HG03469 (cell line): Measurements from ENCODE around the gene CFHR4.
A peak's percentile ranks its signal among the peaks of the same experiment; 100 is the strongest.
"Not testable (repeated sequence)": the region's sequence is repeated elsewhere in the genome, so short reads cannot be mapped to it uniquely, and the experiment has no call there.

Source experiments
- ATAC-seq: cut with Tn5 transposase; IDR thresholded peaks from one replicate; pipeline ENCODE4 v1.9.1; 2021; ENCODE audit warnings: mild to moderate bottlenecking, moderate library complexity, moderate number of reproducible peaks; ENCODE audit not compliant: unreplicated experiment

CFHR4 gene

DNA sequence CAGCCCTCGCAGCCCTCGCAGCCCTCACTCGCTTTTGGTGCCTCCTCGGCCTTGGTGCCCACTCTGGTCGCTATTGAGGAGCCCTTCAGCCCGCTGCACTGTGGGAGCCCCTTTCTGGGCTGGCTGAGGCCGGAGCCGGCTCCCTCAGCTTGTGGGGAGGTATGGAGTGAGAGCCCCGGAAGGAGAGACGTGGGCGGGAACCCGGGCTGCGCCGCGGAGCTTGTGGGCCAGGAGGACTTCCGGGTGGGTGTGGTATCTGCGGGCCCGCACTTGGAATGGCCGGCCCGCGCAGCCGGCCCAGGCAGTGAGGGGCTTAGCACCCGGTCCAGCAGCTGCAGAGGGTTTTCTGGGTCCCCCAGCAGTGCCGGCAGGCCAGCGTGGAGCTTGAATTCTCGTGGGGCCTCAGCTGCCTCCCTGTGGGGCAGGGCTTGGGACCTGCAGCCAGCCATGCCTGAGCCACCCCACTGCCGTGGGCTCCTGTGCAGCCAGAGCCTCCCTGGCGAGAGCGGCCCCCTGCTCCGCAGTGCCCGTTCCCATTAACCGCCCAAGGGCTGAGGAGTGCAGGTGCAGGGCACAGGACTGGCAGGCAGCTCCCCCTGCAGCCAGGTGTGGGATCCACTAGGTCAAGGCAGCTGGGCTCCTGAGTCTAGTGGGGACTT is 45.8 kb downstream of the CFHR4 start:
- ATAC-seq = no peak

DNA sequence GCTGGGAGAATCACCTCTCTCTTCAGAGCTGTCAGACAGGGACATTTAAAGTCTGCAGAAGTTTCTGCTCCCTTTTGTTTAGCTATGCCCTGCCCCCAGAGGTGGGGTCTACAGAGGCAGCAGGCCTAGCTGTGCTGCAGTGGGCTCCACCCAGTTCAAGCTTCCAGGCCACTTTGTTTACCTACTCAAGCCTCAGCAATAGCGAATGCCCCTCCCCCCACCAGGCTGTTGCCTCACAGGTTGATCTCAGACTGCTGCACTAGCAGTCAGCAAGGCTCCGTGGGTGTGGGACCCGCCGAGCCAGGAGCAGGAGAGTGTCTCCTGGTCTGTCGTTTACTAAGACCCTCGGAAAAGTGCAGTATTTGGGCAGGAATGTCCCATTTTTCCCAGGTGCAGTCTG is 53.6 kb downstream of the CFHR4 start:
- ATAC-seq = not testable (repeated sequence)

DNA sequence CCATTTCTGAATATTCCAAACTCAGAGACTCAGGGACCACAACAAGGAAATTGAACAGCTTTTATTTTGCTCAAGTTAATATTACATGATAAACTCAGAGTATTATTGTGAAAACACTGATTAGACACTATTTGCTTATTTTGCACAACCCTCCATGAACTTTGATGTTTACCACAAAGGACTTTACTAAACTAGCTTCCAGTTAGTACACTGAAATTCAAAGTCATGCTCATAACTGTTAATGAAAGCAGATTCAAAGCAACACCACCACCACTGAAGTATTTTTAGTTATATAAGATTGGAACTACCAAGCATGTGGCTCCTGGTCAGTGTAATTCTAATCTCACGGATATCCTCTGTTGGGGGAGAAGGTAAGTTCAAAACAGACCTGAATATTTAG is 55.7 kb downstream of the CFHR4 start, which contains the start of gene CFHR2:
Gene CFHR2, plus strand, starts transcription at position 171 of the 400 bp plus-strand sequence. Its CDS starts 143 bp downstream, at position 314.
- not testable (repeated sequence) for ATAC-seq

DNA sequence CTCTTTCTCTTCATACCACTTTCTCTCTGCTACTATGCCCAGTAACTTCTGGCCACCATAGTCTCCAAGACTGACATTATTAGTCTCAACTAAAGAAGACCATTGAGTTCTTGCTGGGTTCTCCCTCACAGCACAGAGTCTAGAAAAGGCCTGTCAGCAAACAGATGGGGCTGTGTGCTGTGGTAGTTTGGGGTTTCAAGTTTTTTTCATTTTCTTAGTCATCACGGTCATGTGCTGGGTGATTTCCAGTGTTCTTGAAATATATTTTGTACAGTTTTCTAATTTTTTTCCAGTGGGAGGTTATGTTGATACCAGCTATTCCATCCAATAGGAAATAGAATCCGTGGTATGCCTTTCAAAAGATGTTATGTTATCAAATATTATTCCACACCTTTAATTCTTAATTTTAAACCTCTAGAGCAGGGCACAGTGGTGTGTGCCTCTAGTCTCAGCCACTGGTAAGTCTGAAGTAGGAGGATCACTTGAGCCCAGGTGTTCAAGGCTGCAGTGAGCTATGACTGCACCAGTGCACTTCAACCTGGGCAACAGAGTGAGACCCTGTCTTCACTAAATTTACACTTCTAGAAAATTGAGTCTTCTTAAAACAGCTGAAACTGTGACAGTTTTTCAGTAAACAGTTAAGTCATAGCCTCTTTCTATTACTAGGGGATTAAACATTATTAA is 64.0 kb downstream of the CFHR4 start:
- peak; percentile 83 for ATAC-seq

DNA sequence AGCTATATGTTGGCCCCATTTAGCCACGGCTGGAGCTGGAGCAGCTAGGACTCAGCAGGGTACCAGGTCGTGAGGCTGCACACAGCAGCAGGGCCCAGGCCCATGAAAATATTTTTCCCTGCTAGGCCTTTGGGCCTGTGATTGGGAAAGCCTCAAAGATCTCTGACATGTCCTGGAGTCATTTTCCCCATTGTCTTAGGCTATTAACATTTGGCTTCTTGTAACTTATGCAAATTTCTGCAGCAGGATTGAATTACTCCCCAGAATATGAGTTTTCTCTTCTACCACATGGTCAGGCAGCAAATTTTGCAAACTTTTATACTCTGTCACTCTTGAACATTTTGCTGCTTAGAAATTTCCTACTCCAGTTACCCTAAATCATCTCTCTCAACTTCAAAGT is 66.9 kb downstream of the CFHR4 start:
- ATAC-seq = no peak

DNA sequence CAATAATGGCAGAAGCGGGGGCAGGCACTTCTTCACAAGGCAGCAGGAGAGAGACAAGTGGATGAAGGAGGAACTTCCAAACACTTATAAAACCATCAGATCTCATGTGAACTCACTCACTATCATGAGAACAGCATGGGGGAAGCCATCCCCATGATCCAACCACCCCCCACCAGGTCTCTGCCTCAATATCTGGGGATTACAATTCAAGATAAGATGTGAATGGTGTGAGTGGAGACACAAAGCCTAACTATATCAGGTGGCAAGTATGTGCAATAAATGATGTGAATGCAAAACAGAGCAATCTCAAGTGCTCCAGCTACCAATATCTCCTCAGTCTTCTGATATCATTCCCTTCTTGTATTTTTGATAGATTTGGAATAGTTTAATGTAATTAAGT is 68.1 kb downstream of the CFHR4 start:
- no peak for ATAC-seq

DNA sequence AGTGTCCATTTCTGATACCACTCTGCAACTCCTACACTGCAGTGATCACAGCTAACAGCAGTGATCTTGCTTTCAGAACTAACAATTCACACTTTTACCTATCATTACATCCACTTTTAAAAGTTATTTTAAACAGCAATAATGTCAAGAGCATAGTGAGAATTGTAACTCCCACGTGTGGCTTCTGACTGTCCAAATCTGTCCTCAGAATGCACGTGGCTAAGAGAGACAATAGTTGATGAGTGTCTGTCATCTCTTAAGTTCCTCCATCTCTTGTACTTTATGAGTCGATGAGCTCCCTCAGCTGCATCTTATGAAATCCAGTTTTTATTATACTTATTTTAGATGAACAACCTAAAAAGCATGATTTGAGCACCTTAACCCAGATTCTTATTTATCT is 73.0 kb downstream of the CFHR4 start:
- peak; percentile 80 for ATAC-seq
